Activated gamma-delta T cell treated with Interleukin-2 at 50 U/mL for 16 hours (primary cell): ENCODE data around the gene VPREB3.

Source experiments
- DNase-seq: peaks from one replicate; pipeline ENCODE4 v3.0.0-alpha.2; 2020

The VPREB3 gene

DNA sequence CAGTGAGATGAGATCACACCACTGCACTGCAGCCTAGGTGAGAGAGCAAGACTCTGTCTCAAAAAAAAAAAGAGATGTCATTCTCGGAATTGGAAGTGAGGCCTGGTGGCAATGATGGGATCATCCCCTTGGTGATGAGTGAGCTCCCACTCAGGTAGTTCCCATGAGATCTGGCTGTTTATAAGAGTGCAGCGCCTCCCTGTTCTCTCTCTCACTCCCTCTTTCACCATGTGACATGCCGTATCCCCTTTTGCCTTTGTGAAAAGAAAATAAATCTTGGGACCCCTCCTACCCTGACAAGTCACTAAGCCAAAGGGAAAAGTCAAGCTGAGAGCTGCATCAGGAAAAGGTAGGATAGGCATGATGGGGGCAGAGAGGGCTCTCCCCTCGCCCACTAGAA is 32.1 kb downstream of the VPREB3 start:
- DNase-seq = no peak

DNA sequence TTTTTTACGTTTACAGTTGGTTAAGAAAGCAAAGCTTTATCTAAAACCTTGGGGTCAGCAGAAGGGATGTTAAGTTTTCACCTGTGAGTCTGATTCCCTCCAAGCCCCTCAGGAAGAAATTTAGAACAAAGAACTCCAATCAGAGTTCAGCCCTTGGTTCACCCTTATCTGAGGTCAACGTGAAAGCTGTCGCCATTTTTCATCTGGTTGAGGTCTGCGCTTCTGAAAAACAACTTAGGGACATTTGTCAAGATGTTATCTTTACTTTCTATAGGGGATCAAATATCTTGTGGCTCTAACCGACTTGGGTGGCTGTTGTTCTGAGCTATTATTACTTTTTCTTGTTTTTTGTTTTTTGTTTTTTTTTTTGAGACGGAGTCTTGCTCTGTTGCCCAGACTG is 33.4 kb downstream of the VPREB3 start:
- no peak for DNase-seq

- no peak for DNase-seq
Measured at GRCh38 chr22:23718371-23719165, 35.7 kb downstream of the VPREB3 start.

DNA sequence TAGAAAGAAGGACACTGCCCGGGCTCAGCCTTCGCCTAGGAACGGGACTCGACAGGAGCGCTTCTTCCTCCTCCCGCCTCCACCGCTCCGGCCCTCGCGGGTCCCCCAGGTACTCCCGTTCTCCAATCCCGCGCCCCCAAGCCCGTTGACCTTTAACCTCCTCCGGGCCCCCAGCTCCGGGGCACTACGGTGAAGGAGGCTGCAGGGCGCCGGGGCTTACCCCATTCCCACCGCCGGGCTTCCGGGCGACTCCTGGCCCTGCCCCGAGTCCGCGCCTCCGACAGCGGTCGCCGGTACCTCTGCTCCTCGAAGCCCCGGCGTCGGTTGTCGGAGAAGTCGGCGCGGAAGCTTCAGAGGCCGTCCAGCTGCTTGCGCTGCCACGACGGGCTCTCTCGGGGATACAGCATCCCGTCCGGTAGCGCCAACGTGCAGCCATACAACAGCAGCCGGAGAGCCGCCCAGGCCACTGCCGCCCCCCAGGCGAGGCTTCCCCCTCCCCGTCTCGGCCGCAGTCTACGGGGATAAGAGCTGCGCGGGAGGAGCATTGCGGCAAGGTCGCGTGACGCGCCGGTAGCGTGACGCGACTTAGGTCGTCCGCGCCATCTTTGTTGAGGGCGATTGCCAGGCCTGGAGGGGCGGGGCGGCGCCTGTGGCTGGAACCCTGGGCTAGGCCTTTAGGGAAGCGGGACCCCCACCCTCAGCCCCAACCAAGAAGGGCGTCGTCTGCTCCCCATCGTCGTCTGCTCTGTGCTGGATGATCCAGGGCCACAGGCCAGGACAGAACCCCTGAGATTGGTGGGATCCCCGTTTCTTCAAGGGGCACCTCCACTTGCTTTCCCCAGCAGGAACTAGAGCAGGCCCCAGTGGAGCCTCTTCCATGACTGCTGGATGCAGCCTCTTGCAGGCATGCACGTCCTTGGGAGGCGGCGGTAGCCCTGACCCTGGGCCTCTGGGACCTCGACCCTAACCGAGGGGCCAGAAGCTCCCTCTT is 37.1 kb downstream of the VPREB3 start:
- peak; percentile 75 for DNase-seq

- DNase-seq = no peak
Measured at GRCh38 chr22:23715806-23716375, 38.3 kb downstream of the VPREB3 start.

DNA sequence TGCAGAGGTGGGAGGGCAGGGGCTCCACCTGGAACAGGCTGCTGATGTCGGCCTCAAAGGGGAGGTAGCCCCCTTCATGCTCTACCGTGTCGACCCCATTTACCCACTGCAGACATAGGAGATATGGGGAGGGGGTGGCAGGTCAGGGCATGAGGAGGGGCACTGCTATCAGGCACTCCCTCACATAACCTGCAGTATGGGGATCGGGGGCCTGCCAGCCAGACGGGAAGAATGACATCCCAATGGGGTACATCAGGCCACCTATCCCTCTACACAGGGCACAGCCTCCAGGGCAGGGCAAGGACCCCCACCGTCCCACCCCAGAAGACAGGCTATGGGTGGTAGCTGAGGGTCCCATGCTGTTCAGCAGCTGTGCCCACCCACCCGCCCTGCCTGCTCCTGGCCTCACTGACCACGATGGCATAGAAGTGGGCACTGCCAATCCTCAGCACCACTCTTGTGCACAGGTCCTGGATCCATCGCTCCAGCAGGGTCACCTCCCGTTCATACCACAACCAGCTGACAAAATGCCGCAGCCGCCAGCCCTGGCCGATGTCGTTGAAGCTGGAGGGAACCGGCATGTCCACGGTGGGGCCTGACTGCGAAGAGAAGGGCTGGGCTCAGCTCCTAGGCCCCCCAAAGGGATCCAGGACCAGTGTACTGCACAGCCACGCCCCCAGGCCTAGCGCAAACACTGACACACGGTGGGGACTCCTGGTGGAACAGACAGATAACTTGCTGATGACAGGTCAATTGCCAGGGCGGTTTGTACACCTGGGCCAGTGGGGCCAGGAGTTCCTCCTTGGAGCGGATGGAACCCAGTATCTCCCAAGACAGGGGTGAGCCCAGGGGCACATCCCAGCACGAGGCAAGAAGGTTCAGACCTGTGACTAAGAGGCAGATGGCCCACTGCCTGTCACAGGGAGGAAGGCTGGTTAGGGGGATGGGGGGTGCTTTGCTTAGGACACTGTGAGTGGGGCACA is 39.3 kb downstream of the VPREB3 start:
- no peak for DNase-seq

- DNase-seq = no peak
Measured at GRCh38 chr22:23713696-23714595, 40.3 kb downstream of the VPREB3 start.

- no peak for DNase-seq
Measured at GRCh38 chr22:23712256-23712655, 42.0 kb downstream of the VPREB3 start.

DNA sequence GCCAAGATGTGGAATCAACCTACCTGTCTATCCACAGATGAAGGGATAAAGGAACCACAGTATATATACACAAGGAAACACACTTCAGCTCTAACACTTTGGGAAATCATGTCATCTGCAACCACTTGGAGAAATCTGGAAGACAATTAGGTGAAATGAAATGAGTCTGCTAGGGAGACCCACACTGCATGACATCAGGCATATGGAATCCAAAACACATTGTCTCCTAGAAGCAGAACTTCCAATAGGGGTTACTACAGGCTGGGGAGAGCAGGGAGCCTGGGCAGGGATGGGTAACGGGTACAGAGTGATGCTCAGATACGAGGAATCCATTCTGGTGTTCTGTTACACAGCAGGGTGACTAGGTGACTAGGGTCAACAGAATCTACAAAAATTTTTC is 45.1 kb downstream of the VPREB3 start:
- DNase-seq = no peak

GRCh38 chr22:23708270-23708669 is 46.0 kb downstream of the VPREB3 start:
- DNase-seq = no peak

GRCh38 chr22:23705358-23705757 is 48.9 kb downstream of the VPREB3 start:
- DNase-seq = no peak

DNA sequence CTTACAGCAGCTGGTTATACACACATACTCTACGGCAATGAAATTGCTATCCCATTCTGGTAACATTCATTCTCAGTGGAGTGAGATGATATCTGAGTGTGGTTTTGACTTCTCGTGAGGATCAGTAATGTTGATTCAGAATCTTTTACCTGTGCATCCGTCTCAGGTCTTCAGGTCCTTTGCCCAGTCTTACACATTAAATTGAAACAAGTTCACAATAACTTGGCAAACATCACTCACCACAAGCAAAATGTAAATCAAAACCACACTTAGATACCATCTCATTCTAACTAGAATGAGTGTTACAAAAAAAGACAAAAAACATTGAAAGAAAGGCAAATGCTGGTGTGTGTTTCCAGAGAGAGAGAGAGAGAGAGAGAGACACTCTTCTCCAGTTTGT is 49.4 kb downstream of the VPREB3 start:
- DNase-seq = no peak

- no peak for DNase-seq
Measured at GRCh38 chr22:23704062-23704461, 50.2 kb downstream of the VPREB3 start.
